Kidney epithelial cell (primary cell): ENCODE data around the gene HNF4A. TPM values are rescaled to one million over a fixed set of nuclear protein-coding genes. Genes with fewer than 3 reads are reported as not detected.
"Not testable (repeated sequence)": the region's sequence is repeated elsewhere in the genome, so short reads cannot be mapped to it uniquely, and the experiment has no call there.

Experiments
- DNase-seq: peaks from one replicate; pipeline ENCODE4 v3.0.0-alpha.2; 2010; ENCODE audit warnings: low read depth
- H3K27me3 ChIP-seq: 2 replicates; pipeline ENCODE4 v1.6.0; 2011; ENCODE audit warnings: low read length; ENCODE audit not compliant: control insufficient read depth, insufficient read depth
- H3K36me3 ChIP-seq: 2 replicates; pipeline ENCODE4 v1.5.1; 2011; ENCODE audit warnings: low read length; ENCODE audit not compliant: control insufficient read depth, insufficient read depth
- H3K4me3 ChIP-seq: 2 replicates; pipeline ENCODE4 v1.5.1; 2011; ENCODE audit warnings: low read depth, mild to moderate bottlenecking, control low read depth, low read length
- CTCF ChIP-seq: IDR thresholded peaks from 2 replicates; pipeline ENCODE4 v1.5.1; 2011; ENCODE audit warnings: mild to moderate bottlenecking, moderate library complexity, low read length, control low read depth, inconsistent platforms; ENCODE audit not compliant: insufficient read depth, poor library complexity, severe bottlenecking
- total RNA-seq: library from RNA; depleted of rRNA; stranded (reverse); fragments of >200 nt; gene quantifications from 2 replicates; pipeline ENCODE4 v1.2.3, GENCODE V29; 2015

Gene HNF4A
- total RNA-seq, 1 donor from 2014 or later: not detected

DNA sequence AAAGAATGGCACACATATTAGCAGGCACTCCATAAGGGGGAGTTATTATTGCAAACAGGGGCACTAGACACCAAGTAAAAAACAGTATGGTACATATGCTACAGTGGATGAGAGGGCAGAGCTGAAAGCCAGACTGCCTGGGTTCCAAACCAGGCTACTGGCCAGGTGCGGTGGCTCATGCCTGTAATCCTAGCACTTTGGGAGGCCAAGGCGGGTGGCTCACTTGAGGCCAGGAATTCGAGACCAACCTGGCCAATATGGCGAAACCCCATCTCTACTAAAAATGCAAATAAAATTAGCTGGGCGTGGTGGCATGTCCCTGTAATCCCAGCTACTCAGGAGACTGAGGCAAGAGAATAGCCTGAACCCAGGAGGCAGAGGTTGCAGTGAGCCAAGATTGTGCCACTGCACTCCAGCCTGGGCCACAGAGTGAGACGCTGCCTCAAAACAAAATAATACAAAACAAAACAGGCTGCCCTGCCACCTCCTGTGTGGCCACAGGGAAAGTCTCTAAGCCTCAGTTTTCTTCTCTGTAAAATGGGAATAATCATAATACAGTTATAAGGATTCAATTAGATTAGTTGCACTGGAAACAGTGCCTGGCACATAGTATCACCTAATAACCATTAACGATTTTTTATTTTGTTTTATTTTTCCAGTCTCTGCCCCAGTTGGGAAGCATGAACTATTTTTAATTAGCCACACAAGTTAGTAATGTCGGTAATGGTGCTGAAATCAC is 112.7 kb downstream of the HNF4A start:
- no peak for TF ChIP-seq CTCF
- no peak for DNase-seq
- H3K4me3 ChIP-seq: no peak overlapping the region
- no peaks in the 10 kb centered on the region for H3K27me3 ChIP-seq
- H3K36me3 ChIP-seq: no peaks in the 10 kb centered on the region

GRCh38 chr20:44470327-44470726 is 114.8 kb downstream of the HNF4A start:
- DNase-seq: no peak
- Histone ChIP-seq H3K36me3 (no peaks in the 10 kb centered on the region), H3K27me3 (no peaks in the 10 kb centered on the region), H3K4me3 (no peak overlapping the region)
- TF ChIP-seq CTCF: no peak

DNA sequence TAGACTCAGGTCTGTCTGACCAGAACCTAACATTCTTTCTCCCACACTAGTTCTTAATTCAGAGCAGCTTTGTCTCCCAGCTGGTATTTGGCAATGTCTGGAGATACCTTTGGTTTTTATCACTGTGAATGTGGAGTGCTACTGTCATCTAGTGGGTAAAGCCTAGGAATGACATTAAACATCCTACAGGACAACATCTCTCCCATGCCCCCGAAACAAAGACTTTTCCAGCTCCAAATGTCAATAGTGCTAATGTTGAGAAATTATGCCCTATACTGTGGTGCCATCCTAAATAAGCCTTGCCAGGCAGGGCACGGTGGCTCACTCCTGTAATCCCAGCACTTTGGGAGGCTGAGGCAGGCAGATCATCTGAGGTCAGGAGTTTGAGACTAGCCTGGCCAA is 116.0 kb downstream of the HNF4A start:
- H3K27me3 ChIP-seq: no peaks in the 10 kb centered on the region
- no peak for DNase-seq
- peak; percentile 49 for TF ChIP-seq CTCF
- H3K4me3 ChIP-seq: no peak overlapping the region
- H3K36me3 ChIP-seq: no peaks in the 10 kb centered on the region

- H3K27me3 ChIP-seq, H3K36me3 ChIP-seq: not testable (repeated sequence)
Measured at GRCh38 chr20:44472283-44472682, 116.8 kb downstream of the HNF4A start.

DNA sequence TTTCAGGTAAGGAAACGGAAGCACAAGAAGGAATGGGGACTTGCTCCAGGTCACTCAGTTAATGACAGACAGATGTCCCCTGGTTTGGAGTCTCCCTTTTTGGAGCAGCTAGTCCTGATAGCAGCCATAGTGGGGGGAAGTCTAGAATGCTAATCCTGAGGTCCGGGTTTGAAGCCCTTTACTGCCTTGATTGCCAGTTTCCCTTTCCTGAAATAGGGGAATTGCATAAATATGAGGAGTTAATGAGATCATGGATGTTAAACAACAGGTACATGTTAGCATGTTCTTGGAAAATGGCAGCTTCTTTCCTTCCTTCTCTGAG is 119.8 kb downstream of the HNF4A start:
- Histone ChIP-seq H3K36me3 (no peaks in the 10 kb centered on the region), H3K27me3 (no peaks in the 10 kb centered on the region), H3K4me3 (peak overlapping the region; percentile 97)
- no peak for DNase-seq
- no peak for TF ChIP-seq CTCF

More at GRCh38 chr20:44472283-44472682, 116.8 kb downstream of the HNF4A start:
- not testable (repeated sequence) for DNase-seq, H3K4me3 ChIP-seq

DNA sequence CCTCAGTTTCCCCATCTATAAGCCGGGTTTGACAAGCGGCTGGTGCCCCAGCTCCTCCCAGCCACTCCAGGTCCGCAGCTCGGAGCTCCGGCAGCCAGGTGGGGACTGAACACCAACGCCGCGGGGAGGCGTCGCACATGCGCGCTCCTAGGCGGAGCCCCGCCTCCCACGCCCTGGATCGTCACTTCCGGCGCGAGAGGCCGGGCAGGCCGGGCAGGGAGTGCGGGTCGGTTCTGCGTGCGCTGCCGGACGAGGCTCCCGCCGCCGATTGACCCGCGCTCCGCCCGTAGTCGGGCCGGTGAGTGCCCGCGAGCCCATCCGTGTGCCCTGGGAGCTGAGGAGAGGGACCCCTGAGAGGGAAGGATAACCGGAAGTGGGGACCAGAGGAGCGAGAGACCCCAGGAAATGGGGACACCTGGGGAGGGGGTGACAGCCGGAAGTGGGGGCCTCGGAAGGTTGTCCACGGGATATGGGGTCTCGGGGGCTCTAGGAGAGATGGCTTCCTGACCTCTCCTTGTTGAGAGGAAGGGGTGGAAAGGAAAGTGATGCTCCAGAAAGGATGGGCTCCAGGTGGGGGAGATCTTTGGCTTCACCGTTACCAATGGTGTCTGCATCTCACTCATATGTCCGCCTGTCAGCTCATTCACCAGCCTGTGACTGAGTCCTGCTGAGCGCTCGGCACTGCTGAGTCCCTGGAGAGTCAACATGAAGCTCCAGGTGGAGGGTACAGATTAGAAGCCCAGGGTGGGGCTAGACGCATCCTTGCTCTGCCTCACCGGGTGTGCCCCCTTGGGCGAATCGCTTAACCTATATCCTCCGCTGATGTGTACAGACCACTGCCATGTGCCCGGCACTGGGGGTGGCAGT is 120.4 kb downstream of the HNF4A start, which contains the start of gene TTPAL:
Gene TTPAL (plus strand): TSS at position 181 of the 867 bp plus-strand sequence. CDS start 4,126 bp downstream, outside the sequence.
- H3K4me3 ChIP-seq: peak within 1 kb of the TSS; percentile 97
- no peaks in the 10 kb centered on the region for H3K36me3 ChIP-seq
- H3K27me3 ChIP-seq: no peaks in the 10 kb centered on the region
- DNase-seq: peak; percentile 37
- TF ChIP-seq CTCF: peak; percentile 43
